Mesendoderm (in vitro differentiated cells): ENCODE measurements around the gene RUBCNL.
"Not testable (repeated sequence)": the region's sequence is repeated elsewhere in the genome, so short reads cannot be mapped to it uniquely, and the experiment has no call there.

Source experiments
- DNase-seq: peaks from one replicate; pipeline ENCODE4 v3.0.0; 2013
- H2AK5ac ChIP-seq: 2 replicates; pipeline ENCODE4 v1.6.1; 2013; ENCODE audit warnings: low read length, inconsistent platforms
- H2BK120ac ChIP-seq: 2 replicates; pipeline ENCODE4 v1.6.1; 2013; ENCODE audit warnings: low read depth, mild to moderate bottlenecking, low read length, moderate library complexity, mixed read lengths
- H2BK15ac ChIP-seq: replicated peaks from 2 replicates; pipeline ENCODE4 v1.6.1; 2013; ENCODE audit warnings: low read depth, mild to moderate bottlenecking, moderate library complexity
- H2BK5ac ChIP-seq: 2 replicates; pipeline ENCODE4 v1.6.1; 2013; ENCODE audit warnings: low read length, inconsistent platforms
- H3K18ac ChIP-seq: 2 replicates; pipeline ENCODE4 v1.6.1; 2013; ENCODE audit warnings: mild to moderate bottlenecking, low read length, mixed read lengths
- H3K23ac ChIP-seq: one replicate; pipeline ENCODE4 v1.6.1; 2013; ENCODE audit warnings: low read length
- H3K27ac ChIP-seq: 2 replicates; pipeline ENCODE4 v1.5.1; 2013; ENCODE audit warnings: low read depth, mild to moderate bottlenecking, inconsistent platforms, low read length, moderate library complexity
- H3K27me3 ChIP-seq: 2 replicates; pipeline ENCODE4 v1.6.1; 2013; ENCODE audit warnings: low read length, control low read depth, mild to moderate bottlenecking, inconsistent platforms; ENCODE audit not compliant: insufficient read depth, poor library complexity
- H3K36me3 ChIP-seq: 2 replicates; pipeline ENCODE4 v1.6.1; 2013; ENCODE audit warnings: low read length, inconsistent platforms; ENCODE audit not compliant: control insufficient read depth, insufficient read depth
- H3K4ac ChIP-seq: one replicate; pipeline ENCODE4 v1.6.1; 2013; ENCODE audit warnings: low read depth, mild to moderate bottlenecking, low read length, moderate library complexity
- H3K4me1 ChIP-seq: 2 replicates; pipeline ENCODE4 v1.6.1; 2013; ENCODE audit warnings: low read depth, low read length, inconsistent platforms; ENCODE audit not compliant: control insufficient read depth
- H3K4me2 ChIP-seq: 2 replicates; pipeline ENCODE4 v1.6.1; 2013; ENCODE audit warnings: low read length
- H3K4me3 ChIP-seq: 2 replicates; pipeline ENCODE4 v1.5.1; 2013; ENCODE audit warnings: mild to moderate bottlenecking, low read length
- H3K56ac ChIP-seq: one replicate; pipeline ENCODE4 v1.6.1; 2013; ENCODE audit warnings: low read length
- H3K79me1 ChIP-seq: 2 replicates; pipeline ENCODE4 v1.6.1; 2013; ENCODE audit warnings: low read length, inconsistent platforms
- H3K79me2 ChIP-seq: 2 replicates; pipeline ENCODE4 v1.6.1; 2013; ENCODE audit warnings: mild to moderate bottlenecking, low read length; ENCODE audit not compliant: control insufficient read depth, insufficient read depth
- H3K9ac ChIP-seq: 2 replicates; pipeline ENCODE4 v1.6.1; 2013; ENCODE audit warnings: low read length, inconsistent platforms
- H4K5ac ChIP-seq: one replicate; pipeline ENCODE4 v1.6.1; 2013; ENCODE audit warnings: low read length
- H4K8ac ChIP-seq: one replicate; pipeline ENCODE4 v1.6.1; 2013; ENCODE audit warnings: low read depth, mild to moderate bottlenecking, control low read depth, low read length, moderate library complexity
- WGBS: extraction: QIAGEN DNeasy Blood & Tissue Kit; methylation state at CpG from one replicate; pipeline ENCODE4 v1.1.7; 2013; ENCODE audit warnings: low lambda C conversion rate, missing lambda C conversion rate; ENCODE audit not compliant: insufficient coverage; ENCODE audit errors: extremely low coverage; 5-methylcytosine and 5-hydroxymethylcytosine counted together

The RUBCNL gene

GRCh38 chr13:46372938-46373337 lies 14.1 kb downstream of the RUBCNL start:
- not testable (repeated sequence) for H3K27ac ChIP-seq, H3K27me3 ChIP-seq, H3K9ac ChIP-seq, H3K4ac ChIP-seq, H3K79me2 ChIP-seq, H2BK15ac ChIP-seq, DNase-seq, H3K4me1 ChIP-seq, H4K5ac ChIP-seq, H3K4me2 ChIP-seq, H2BK120ac ChIP-seq, H3K18ac ChIP-seq, H3K79me1 ChIP-seq, H3K56ac ChIP-seq, H3K36me3 ChIP-seq, H2BK5ac ChIP-seq, H2AK5ac ChIP-seq, H3K23ac ChIP-seq, H4K8ac ChIP-seq, H3K4me3 ChIP-seq
- no CpG with 5 or more reads among the region's 8 CpGs for WGBS

DNA sequence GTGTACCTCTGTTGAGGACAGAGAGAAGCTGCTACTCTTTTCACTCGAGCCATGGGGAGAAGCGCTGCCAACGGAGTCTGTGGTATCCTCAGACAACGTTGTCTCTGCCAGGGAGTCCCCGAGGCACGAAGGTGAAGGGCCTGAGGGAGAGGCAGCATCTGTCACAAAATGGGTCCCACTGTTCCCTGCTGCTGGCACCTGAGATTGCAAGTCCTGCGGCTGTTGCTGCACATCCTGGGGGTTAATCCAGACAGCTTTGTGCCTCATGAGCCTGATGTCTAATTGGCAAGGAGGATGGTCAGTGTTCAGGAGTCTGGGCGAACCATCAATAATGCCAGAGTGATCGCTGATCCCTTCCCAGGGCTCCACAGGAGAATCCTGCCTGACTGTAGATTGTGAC lies 15.0 kb downstream of the RUBCNL start:
- H2BK120ac ChIP-seq: no peak overlapping the region
- no peak overlapping the region for H3K18ac ChIP-seq
- no peaks in the 10 kb centered on the region for H3K27me3 ChIP-seq
- H4K5ac ChIP-seq: no peak overlapping the region
- H3K4me1 ChIP-seq: no peaks in the 10 kb centered on the region
- H2AK5ac ChIP-seq: no peak overlapping the region
- H3K4me2 ChIP-seq: no peak overlapping the region
- no peak overlapping the region for H2BK5ac ChIP-seq
- no peak overlapping the region for H4K8ac ChIP-seq
- H3K4ac ChIP-seq: no peak overlapping the region
- H3K4me3 ChIP-seq: no peak overlapping the region
- H3K27ac ChIP-seq: no peak overlapping the region
- no peak for DNase-seq
- no peaks in the 10 kb centered on the region for H3K79me1 ChIP-seq
- H2BK15ac ChIP-seq: no peak overlapping the region
- no CpG with 5 or more reads among the region's 9 CpGs for whole genome bisulfite sequencing
- H3K79me2 ChIP-seq: no peaks in the 10 kb centered on the region
- no peak overlapping the region for H3K23ac ChIP-seq
- H3K9ac ChIP-seq: no peak overlapping the region
- no peaks in the 10 kb centered on the region for H3K36me3 ChIP-seq
- H3K56ac ChIP-seq: no peak overlapping the region

DNA sequence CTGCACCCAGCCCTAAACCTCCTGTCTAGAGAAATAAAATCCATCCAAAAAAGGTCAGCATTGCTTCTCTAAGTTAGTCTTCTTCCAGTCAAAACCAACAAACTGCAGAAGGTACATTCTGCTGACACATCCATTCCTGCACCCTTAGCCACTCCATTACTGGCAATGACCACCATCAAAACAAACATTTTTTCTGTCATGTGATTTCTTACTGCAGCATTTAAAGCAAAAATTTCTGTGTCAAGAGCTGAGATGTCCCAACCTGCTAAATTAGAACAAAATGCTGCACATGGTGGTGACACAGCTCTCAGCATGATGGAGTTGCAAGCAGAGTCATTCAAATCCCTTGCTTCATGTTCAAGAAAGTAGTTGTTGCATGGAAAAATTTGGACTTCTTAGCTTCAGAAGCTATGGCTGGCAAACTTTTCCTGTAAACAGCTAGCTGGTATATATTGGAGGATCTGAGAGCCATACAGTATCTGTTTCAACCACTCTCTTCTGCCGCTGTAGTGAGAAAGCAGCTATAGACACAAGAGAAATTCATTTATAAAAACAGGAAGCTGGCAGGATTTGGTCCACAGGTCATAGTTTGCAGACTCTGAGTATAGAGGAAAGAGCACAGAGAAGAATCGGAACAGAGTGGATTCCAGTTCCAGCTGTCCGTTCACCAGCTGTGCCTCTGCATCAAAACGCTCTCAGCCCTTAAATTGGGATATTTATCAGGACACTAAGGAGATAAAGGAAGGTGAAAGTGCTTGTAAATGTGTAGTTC lies 17.4 kb downstream of the RUBCNL start:
- Histone ChIP-seq H3K4me3 (no peak overlapping the region), H3K56ac (no peak overlapping the region), H4K8ac (no peak overlapping the region), H4K5ac (no peak overlapping the region), H3K4ac (no peak overlapping the region), H3K4me2 (no peak overlapping the region), H3K36me3 (no peaks in the 10 kb centered on the region), H2AK5ac (no peak overlapping the region), H3K9ac (no peak overlapping the region), H3K79me1 (no peaks in the 10 kb centered on the region), H3K27me3 (no peaks in the 10 kb centered on the region), H3K23ac (no peak overlapping the region), H3K18ac (no peak overlapping the region), H3K4me1 (no peaks in the 10 kb centered on the region), H2BK15ac (no peak overlapping the region), H2BK120ac (no peak overlapping the region), H3K27ac (no peak overlapping the region), H2BK5ac (no peak overlapping the region), H3K79me2 (no peaks in the 10 kb centered on the region)
- DNase-seq: no peak
- no CpG with 5 or more reads among the region's 4 CpGs for WGBS

DNA sequence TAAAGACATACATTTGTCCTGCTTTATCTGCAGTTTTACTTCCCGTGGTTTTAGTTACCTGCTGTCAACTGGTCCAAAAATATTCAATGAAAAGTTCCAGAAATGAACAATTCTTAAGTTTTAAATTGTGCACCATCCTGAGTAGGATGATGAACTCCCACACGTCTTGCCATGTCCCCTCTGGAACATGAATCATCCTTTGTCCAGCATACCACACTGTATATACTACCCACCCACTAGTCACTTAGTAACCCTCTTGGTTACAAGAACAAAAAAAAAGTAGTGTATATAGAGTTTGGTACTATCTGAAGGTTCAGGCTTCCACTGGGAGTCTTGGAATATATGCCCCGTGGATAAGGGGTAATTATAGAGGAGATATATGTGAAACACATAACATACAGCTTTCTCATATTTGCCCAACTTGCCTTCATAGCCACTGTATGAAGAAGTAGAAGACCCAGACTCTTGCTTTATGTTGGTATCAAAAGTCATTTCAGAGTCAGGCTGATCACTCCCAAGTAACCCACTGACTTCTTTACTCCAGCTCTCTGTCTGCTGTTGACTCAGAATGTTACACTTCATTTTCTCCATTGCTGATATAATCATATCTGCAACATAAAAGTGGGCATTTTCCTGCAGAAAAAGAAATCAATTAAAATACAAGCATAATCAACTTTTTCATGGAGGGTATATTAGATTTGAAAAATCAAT lies 19.3 kb downstream of the RUBCNL start:
- H3K36me3 ChIP-seq: no peaks in the 10 kb centered on the region
- H3K4ac ChIP-seq: no peak overlapping the region
- no peak overlapping the region for H2AK5ac ChIP-seq
- no CpG with 5 or more reads among the region's 3 CpGs for WGBS
- no peak overlapping the region for H3K27ac ChIP-seq
- H2BK120ac ChIP-seq: no peak overlapping the region
- H3K56ac ChIP-seq: no peak overlapping the region
- no peaks in the 10 kb centered on the region for H3K79me2 ChIP-seq
- no peak overlapping the region for H3K4me2 ChIP-seq
- no peak overlapping the region for H2BK15ac ChIP-seq
- no peak overlapping the region for H3K9ac ChIP-seq
- no peaks in the 10 kb centered on the region for H3K79me1 ChIP-seq
- H4K8ac ChIP-seq: no peak overlapping the region
- no peak overlapping the region for H2BK5ac ChIP-seq
- H4K5ac ChIP-seq: no peak overlapping the region
- H3K27me3 ChIP-seq: no peaks in the 10 kb centered on the region
- H3K18ac ChIP-seq: no peak overlapping the region
- no peaks in the 10 kb centered on the region for H3K4me1 ChIP-seq
- no peak overlapping the region for H3K23ac ChIP-seq
- no peak for DNase-seq
- no peak overlapping the region for H3K4me3 ChIP-seq

GRCh38 chr13:46361276-46361934 lies 25.6 kb downstream of the RUBCNL start:
- Histone ChIP-seq H3K4me2 (no peak overlapping the region), H2BK15ac (no peak overlapping the region), H3K4ac (no peak overlapping the region), H4K8ac (no peak overlapping the region), H3K27me3 (no peaks in the 10 kb centered on the region), H4K5ac (no peak overlapping the region), H3K4me1 (no peaks in the 10 kb centered on the region), H2AK5ac (no peak overlapping the region), H3K36me3 (no peaks in the 10 kb centered on the region), H3K4me3 (no peak overlapping the region), H3K79me2 (no peaks in the 10 kb centered on the region), H3K79me1 (no peaks in the 10 kb centered on the region), H2BK120ac (no peak overlapping the region), H3K56ac (no peak overlapping the region), H3K23ac (no peak overlapping the region), H3K9ac (no peak overlapping the region), H2BK5ac (no peak overlapping the region), H3K27ac (no peak overlapping the region), H3K18ac (no peak overlapping the region)
- no peak for DNase-seq
- WGBS: no CpG with 5 or more reads among the region's 7 CpGs
